ENCODE measurements around the gene CYP46A1.

- TF ChIP-seq POLR2A (IDR thresholded peaks at IDR 0.05; ENCODE audit: low read depth, low read length): no peak
- TF ChIP-seq POLR2AphosphoS5 (IDR thresholded peaks at IDR 0.05; ENCODE audit: low read depth, low read length): no peak
- TF ChIP-seq TAF1 (IDR thresholded peaks at IDR 0.05; ENCODE audit: low read depth, low read length): no peak
- TF ChIP-seq SPI1 (IDR thresholded peaks at IDR 0.05; ENCODE audit: low read depth, low read length): no peak
- no peak for TF ChIP-seq PAX5 (IDR thresholded peaks at IDR 0.05; ENCODE audit: insufficient read depth, low read length, severe bottlenecking)
- no peak for TF ChIP-seq POU2F2 (IDR thresholded peaks at IDR 0.05; ENCODE audit: low read depth, low read length)
Observed at GRCh38 chr14:99716850-99717681, 33.0 kb downstream of the CYP46A1 start.
